ENCODE data around the gene COL23A1. TPM values are rescaled to one million over a fixed set of nuclear protein-coding genes. Genes with fewer than 3 reads are reported as not detected.
"Not testable (repeated sequence)": the region's sequence is repeated elsewhere in the genome, so short reads cannot be mapped to it uniquely, and the experiment has no call there.

COL23A1 gene
- total RNA-seq, 1 donor from 2014 or later: 16.5 TPM

- no peak for DNase-seq (ENCODE audit: low spot score)
- intact Hi-C loops (cut with DNase I): loop anchor here (2.0 kb wide), 1 partner anchor 29 kb away; no protein-coding TSS in a partner anchor
Observed at GRCh38 chr5:178265746-178266145, 324.4 kb downstream of the COL23A1 start.

- no peak for DNase-seq (ENCODE audit: low spot score)
- intact Hi-C loops (cut with DNase I): no loop called here
Observed at GRCh38 chr5:178264044-178264443, 326.1 kb downstream of the COL23A1 start.

- no peak for DNase-seq (ENCODE audit: low spot score)
- intact Hi-C loops (cut with DNase I): no loop called here
Observed at GRCh38 chr5:178261666-178262600, 328.3 kb downstream of the COL23A1 start.

GRCh38 chr5:178259623-178260536 is 330.3 kb downstream of the COL23A1 start:
- no peak for DNase-seq (ENCODE audit: low spot score)

GRCh38 chr5:178257650-178258049 is 332.5 kb downstream of the COL23A1 start:
- intact Hi-C loops (cut with DNase I): no loop called here
- no peak for DNase-seq (ENCODE audit: low spot score)

More at GRCh38 chr5:178259623-178260536, 330.3 kb downstream of the COL23A1 start:
- intact Hi-C loops (cut with DNase I): no loop called here

GRCh38 chr5:178256746-178257145 is 333.4 kb downstream of the COL23A1 start:
- DNase-seq (ENCODE audit: low spot score): no peak
- intact Hi-C loops (cut with DNase I): no loop called here

- intact Hi-C loops (cut with DNase I); DNase-seq (ENCODE audit: low spot score): not testable (repeated sequence)
Observed at GRCh38 chr5:178253632-178254031, 336.6 kb downstream of the COL23A1 start.

- intact Hi-C loops (cut with DNase I): no loop called here
- DNase-seq (ENCODE audit: low spot score): no peak
Observed at GRCh38 chr5:178252258-178252657, 337.9 kb downstream of the COL23A1 start.

GRCh38 chr5:178250263-178250662 is 339.9 kb downstream of the COL23A1 start:
- intact Hi-C loops (cut with DNase I): no loop called here
- DNase-seq (ENCODE audit: low spot score): no peak

- intact Hi-C loops (cut with DNase I): no loop called here
- DNase-seq (ENCODE audit: low spot score): no peak
Observed at GRCh38 chr5:178249191-178249989, 340.8 kb downstream of the COL23A1 start.

GRCh38 chr5:178248750-178249149 is 341.4 kb downstream of the COL23A1 start:
- DNase-seq (ENCODE audit: low spot score): no peak
- intact Hi-C loops (cut with DNase I): no loop called here

- DNase-seq (ENCODE audit: low spot score): no peak
- intact Hi-C loops (cut with DNase I): no loop called here
Observed at GRCh38 chr5:178247481-178248456, 342.4 kb downstream of the COL23A1 start.

GRCh38 chr5:178246624-178247279 is 343.4 kb downstream of the COL23A1 start:
- DNase-seq (ENCODE audit: low spot score): no peak
- intact Hi-C loops (cut with DNase I): no loop called here

GRCh38 chr5:178245389-178245788 is 344.8 kb downstream of the COL23A1 start:
- intact Hi-C loops (cut with DNase I): no loop called here
- no peak for DNase-seq (ENCODE audit: low spot score)

GRCh38 chr5:178244576-178244975 is 345.6 kb downstream of the COL23A1 start:
- no peak for DNase-seq (ENCODE audit: low spot score)
- intact Hi-C loops (cut with DNase I): no loop called here

GRCh38 chr5:178242416-178242815 is 347.8 kb downstream of the COL23A1 start:
- intact Hi-C loops (cut with DNase I): no loop called here
- DNase-seq (ENCODE audit: low spot score): no peak

- no peak for DNase-seq (ENCODE audit: low spot score)
- intact Hi-C loops (cut with DNase I): no loop called here
Observed at GRCh38 chr5:178241688-178242231, 348.4 kb downstream of the COL23A1 start.
